CD14-positive monocyte (primary cell): ENCODE data around the gene DCP2. TPM values are rescaled to one million over a fixed set of nuclear protein-coding genes. Genes with fewer than 3 reads are reported as not detected.

Experiments used
- DNase-seq, 3 donors: peaks; one replicate each; pipeline ENCODE4 v3.0.0-alpha.2; 2011 to 2022
- H2AFZ ChIP-seq: 2 replicates; pipeline ENCODE4 v1.6.0; 2012; ENCODE audit warnings: mild to moderate bottlenecking, low read depth, low read length, inconsistent platforms; ENCODE audit not compliant: insufficient read depth, poor library complexity, severe bottlenecking
- H3K27ac ChIP-seq, 2 donors: 1 replicate in 1 of 2; 2 replicates in 1 of 2; pipeline ENCODE4 v1.5.1; 2012 to 2013; ENCODE audit warnings: low read length in 2 of 2, control low read depth in 1 of 2, inconsistent platforms in 1 of 2, low read depth in 1 of 2, mild to moderate bottlenecking in 1 of 2
- H3K27me3 ChIP-seq, 2 donors: one replicate each; pipeline versions ENCODE4 v1.6.0 to v1.6.1; 2011 to 2013; ENCODE audit warnings: low read length in 2 of 2; ENCODE audit not compliant: control insufficient read depth in 2 of 2, insufficient read depth in 2 of 2
- H3K36me3 ChIP-seq, 2 donors: replicated peaks in 1 of 2; 1 replicate in 1 of 2; 2 replicates in 1 of 2; pipeline versions ENCODE4 v1.5.1 to v1.6.1; 2012 to 2013; ENCODE audit warnings: low read length in 2 of 2, control low read depth in 1 of 2, inconsistent platforms in 1 of 2, mild to moderate bottlenecking in 1 of 2; ENCODE audit not compliant: insufficient read depth in 2 of 2, control insufficient read depth in 1 of 2
- H3K4me1 ChIP-seq, 2 donors: 1 replicate in 1 of 2; 2 replicates in 1 of 2; pipeline versions ENCODE4 v1.5.1 to v1.6.1; 2012 to 2013; ENCODE audit warnings: low read length in 2 of 2, control low read depth in 1 of 2, inconsistent platforms in 1 of 2, mild to moderate bottlenecking in 1 of 2, moderate library complexity in 1 of 2; ENCODE audit not compliant: insufficient read depth in 2 of 2, control insufficient read depth in 1 of 2
- H3K4me2 ChIP-seq: replicated peaks from 2 replicates; pipeline ENCODE3; 2012; ENCODE audit warnings: low read length, moderate library complexity, mild to moderate bottlenecking; ENCODE audit not compliant: poor library complexity, severe bottlenecking; ENCODE audit errors: extremely low read depth
- H3K4me3 ChIP-seq, 3 experiments: fragments of 200-600 bp in 1 of 3; sonication (generic) in 1 of 3; replicated peaks in 1 of 3; 1 replicate in 2 of 3; 2 replicates in 1 of 3; pipeline ENCODE4 v1.5.1; 2011 to 2013; ENCODE audit warnings: low read length in 3 of 3, mild to moderate bottlenecking in 3 of 3, control low read depth in 2 of 3, low read depth in 2 of 3, inconsistent platforms in 1 of 3, moderate library complexity in 1 of 3
- H3K79me2 ChIP-seq: 2 replicates; pipeline ENCODE4 v1.6.0; 2012; ENCODE audit warnings: mild to moderate bottlenecking, control low read depth, inconsistent platforms, low read length, moderate library complexity; ENCODE audit not compliant: insufficient read depth
- H3K9ac ChIP-seq: 2 replicates; pipeline ENCODE4 v1.6.0; 2017; ENCODE audit warnings: low read length, mild to moderate bottlenecking; ENCODE audit not compliant: insufficient read depth, poor library complexity, severe bottlenecking
- H3K9me3 ChIP-seq, 2 donors: replicated peaks in 1 of 2; 1 replicate in 1 of 2; 2 replicates in 1 of 2; pipeline versions ENCODE4 v1.5.1 to v1.6.1; 2012 to 2013; ENCODE audit warnings: low read length in 2 of 2, control low read depth in 1 of 2; ENCODE audit not compliant: control insufficient read depth in 1 of 2, insufficient read depth in 1 of 2
- H4K20me1 ChIP-seq: 2 replicates; pipeline ENCODE4 v1.6.0; 2012; ENCODE audit warnings: mild to moderate bottlenecking, low read length, control low read depth, moderate library complexity; ENCODE audit not compliant: insufficient read depth
- H3K27ac Mint-ChIP-seq, 7 donors: one replicate each; pipeline ENCODE4 v1.8.0; 2020; ENCODE audit warnings: mild to moderate bottlenecking in 7 of 7, mixed read lengths in 7 of 7, moderate library complexity in 6 of 7, inconsistent platforms in 2 of 7
- H3K27me3 Mint-ChIP-seq, 3 donors: one replicate each; pipeline ENCODE4 v1.8.0; 2021 to 2022; ENCODE audit warnings: low read depth in 3 of 3, mild to moderate bottlenecking in 3 of 3, mixed read lengths in 3 of 3, moderate library complexity in 3 of 3, inconsistent platforms in 1 of 3
- H3K36me3 Mint-ChIP-seq, 2 donors: one replicate each; pipeline ENCODE4 v1.8.0; 2020; ENCODE audit warnings: mixed read lengths in 2 of 2, inconsistent platforms in 1 of 2, mild to moderate bottlenecking in 1 of 2
- H3K4me1 Mint-ChIP-seq: one replicate; pipeline ENCODE4 v1.8.0; 2020; ENCODE audit warnings: mild to moderate bottlenecking, mixed read lengths
- H3K4me3 Mint-ChIP-seq, 2 donors: one replicate each; pipeline ENCODE4 v1.8.0; 2020; ENCODE audit warnings: mild to moderate bottlenecking in 2 of 2, mixed read lengths in 2 of 2, moderate library complexity in 1 of 2
- H3K9me3 Mint-ChIP-seq, 7 donors: one replicate each; pipeline ENCODE4 v1.8.0; 2020 to 2022; ENCODE audit warnings: mixed read lengths in 7 of 7, mild to moderate bottlenecking in 6 of 7, moderate library complexity in 6 of 7, inconsistent platforms in 2 of 7
- WGBS: methylation state at CpG from one replicate; pipeline ENCODE4 v1.1.5; 2013; ENCODE audit warnings: missing lambda C conversion rate; ENCODE audit not compliant: insufficient coverage; 5-methylcytosine and 5-hydroxymethylcytosine counted together
- intact Hi-C, 2 donors: fragments of 100-400 bp; cut with micrococcal nuclease; formaldehyde crosslinking; loops; one replicate each; pipeline versions ENCODE4 v1.15.0 to v1.15.1; 2023
- polyA plus RNA-seq, 3 donors: library from polyadenylated mRNA; depleted of rRNA in 1 of 3; unstranded in 2 of 3; stranded (reverse) in 1 of 3; fragments of 300-500 nt in 2 of 3; fragments of >200 nt in 1 of 3; fragmentation: Illumina TruSeq in 2 of 3; gene quantifications; 1 replicate in 2 of 3; 2 replicates in 1 of 3; pipeline ENCODE4 v1.2.3, GENCODE V29; 2012 to 2021
- TF ChIP-seq, protein P1 (sequence below): fragments of 200-600 bp; IDR thresholded peaks from one replicate; pipeline ENCODE4 v1.8.0; 2022; ENCODE audit warnings: antibody characterized with exemption, mild to moderate bottlenecking

The DCP2 gene
- polyA plus RNA-seq, 3 donors, result 24.0 to 62.2 (median 58.9) TPM

DNA sequence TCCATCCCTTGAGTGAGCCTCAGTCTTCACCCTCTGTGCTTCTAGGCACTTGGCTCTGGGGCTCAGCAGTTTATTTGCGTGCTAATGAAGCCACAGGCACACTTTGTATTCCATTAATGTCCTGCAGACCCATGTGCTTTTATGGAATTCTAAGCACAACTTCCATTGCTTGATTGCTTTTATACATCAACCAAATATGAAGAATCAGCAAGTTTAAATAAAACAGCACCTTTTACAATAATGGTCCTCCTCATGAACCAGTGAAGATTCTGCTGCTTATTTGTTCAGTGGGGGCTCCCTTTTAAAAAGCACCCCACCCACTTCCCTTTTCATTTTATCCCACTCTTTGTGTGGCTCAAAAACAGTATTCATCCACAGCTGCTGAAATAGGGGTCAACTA lies 60.2 kb downstream of the DCP2 start:
- H3K4me3 Mint-ChIP-seq, result no peak overlapping the region
- WGBS, result 100% methylated on average over 1 of the region's 1 CpG
- Histone ChIP-seq H2AFZ (no peak overlapping the region), H3K4me2 (no peak overlapping the region), H3K36me3 (no peaks in the 10 kb centered on the region), H3K9ac (no peak overlapping the region), H3K4me1 (no peaks in the 10 kb centered on the region), H3K4me3 (no peak overlapping the region), H4K20me1 (no peaks in the 10 kb centered on the region), H3K9me3 (no peaks in the 10 kb centered on the region), H3K27ac (no peak overlapping the region), H3K27me3 (no peaks in the 10 kb centered on the region), H3K79me2 (no peaks in the 10 kb centered on the region)
- TF ChIP-seq, protein P1, sequence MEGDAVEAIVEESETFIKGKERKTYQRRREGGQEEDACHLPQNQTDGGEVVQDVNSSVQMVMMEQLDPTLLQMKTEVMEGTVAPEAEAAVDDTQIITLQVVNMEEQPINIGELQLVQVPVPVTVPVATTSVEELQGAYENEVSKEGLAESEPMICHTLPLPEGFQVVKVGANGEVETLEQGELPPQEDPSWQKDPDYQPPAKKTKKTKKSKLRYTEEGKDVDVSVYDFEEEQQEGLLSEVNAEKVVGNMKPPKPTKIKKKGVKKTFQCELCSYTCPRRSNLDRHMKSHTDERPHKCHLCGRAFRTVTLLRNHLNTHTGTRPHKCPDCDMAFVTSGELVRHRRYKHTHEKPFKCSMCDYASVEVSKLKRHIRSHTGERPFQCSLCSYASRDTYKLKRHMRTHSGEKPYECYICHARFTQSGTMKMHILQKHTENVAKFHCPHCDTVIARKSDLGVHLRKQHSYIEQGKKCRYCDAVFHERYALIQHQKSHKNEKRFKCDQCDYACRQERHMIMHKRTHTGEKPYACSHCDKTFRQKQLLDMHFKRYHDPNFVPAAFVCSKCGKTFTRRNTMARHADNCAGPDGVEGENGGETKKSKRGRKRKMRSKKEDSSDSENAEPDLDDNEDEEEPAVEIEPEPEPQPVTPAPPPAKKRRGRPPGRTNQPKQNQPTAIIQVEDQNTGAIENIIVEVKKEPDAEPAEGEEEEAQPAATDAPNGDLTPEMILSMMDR, result no peak
- H3K36me3 Mint-ChIP-seq, result no peaks in the 10 kb centered on the region
- DNase-seq, result no peak
- H3K27ac Mint-ChIP-seq, result peak overlapping the region in 1 of 7 donors; percentile 76
- peaks cover 3% of the 10 kb centered on the region for H3K4me1 Mint-ChIP-seq
- no peaks in the 10 kb centered on the region for H3K9me3 Mint-ChIP-seq
- intact Hi-C loops, result no loop called here
- peaks cover 3 to 5% (median 3%) of the 10 kb centered on the region in 3 donors for H3K27me3 Mint-ChIP-seq

DNA sequence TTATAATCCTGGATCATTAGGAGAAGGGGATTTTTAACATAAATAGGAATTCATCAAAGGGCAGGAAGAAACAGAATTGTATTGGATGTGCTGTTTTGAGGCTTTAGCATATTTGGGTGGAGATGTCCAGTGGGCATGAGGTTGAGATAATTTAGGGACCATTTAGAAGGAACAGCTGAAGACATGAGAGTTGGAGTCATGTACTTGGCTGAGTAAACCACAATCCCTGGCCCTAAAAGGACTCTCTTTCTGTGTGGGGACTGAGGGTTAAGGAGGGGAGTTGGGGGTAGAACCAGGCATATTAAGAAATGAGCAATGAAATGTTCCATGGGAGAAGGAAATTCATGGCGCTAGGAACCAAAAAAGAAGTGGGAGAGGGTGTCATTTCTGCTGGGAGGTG lies 61.5 kb downstream of the DCP2 start:
- Mint-ChIP-seq H3K9me3 (no peaks in the 10 kb centered on the region), H3K27ac (no peak overlapping the region), H3K4me1 (no peaks in the 10 kb centered on the region), H3K4me3 (no peak overlapping the region), H3K27me3 (peaks cover 3 to 5% (median 3%) of the 10 kb centered on the region in 3 donors), H3K36me3 (no peaks in the 10 kb centered on the region)
- Histone ChIP-seq H4K20me1 (no peaks in the 10 kb centered on the region), H3K4me2 (no peak overlapping the region), H3K9ac (no peak overlapping the region), H3K27ac (no peak overlapping the region), H3K79me2 (no peaks in the 10 kb centered on the region), H3K36me3 (no peaks in the 10 kb centered on the region), H3K27me3 (no peaks in the 10 kb centered on the region), H3K4me3 (no peak overlapping the region), H3K9me3 (no peaks in the 10 kb centered on the region), H2AFZ (no peak overlapping the region), H3K4me1 (no peaks in the 10 kb centered on the region)
- no peak for DNase-seq
- intact Hi-C loops, result no loop called here
- 88% methylated on average over 1 of the region's 1 CpG for WGBS
- TF ChIP-seq, protein P1, result no peak
